Sigmoid colon (tissue), 3 donors: ENCODE measurements around the gene CRKL.

ENCODE experiments used
- POLR2A ChIP-seq, 2 donors: fragments of 450-650 bp; IDR thresholded peaks; one replicate each; pipeline ENCODE4 v1.6.1; 2016; ENCODE audit warnings: antibody characterized with exemption in 2 of 2, mild to moderate bottlenecking in 2 of 2, moderate library complexity in 2 of 2
- TF ChIP-seq, protein P1 (sequence below), 4 experiments: fragments of 450-650 bp in 3 of 4; fragments of 200-600 bp in 1 of 4; IDR thresholded peaks; one replicate each; pipeline ENCODE4 v1.5.1; 2016 to 2019; ENCODE audit warnings: antibody characterized with exemption in 4 of 4, mild to moderate bottlenecking in 3 of 4, moderate library complexity in 2 of 4

DNA sequence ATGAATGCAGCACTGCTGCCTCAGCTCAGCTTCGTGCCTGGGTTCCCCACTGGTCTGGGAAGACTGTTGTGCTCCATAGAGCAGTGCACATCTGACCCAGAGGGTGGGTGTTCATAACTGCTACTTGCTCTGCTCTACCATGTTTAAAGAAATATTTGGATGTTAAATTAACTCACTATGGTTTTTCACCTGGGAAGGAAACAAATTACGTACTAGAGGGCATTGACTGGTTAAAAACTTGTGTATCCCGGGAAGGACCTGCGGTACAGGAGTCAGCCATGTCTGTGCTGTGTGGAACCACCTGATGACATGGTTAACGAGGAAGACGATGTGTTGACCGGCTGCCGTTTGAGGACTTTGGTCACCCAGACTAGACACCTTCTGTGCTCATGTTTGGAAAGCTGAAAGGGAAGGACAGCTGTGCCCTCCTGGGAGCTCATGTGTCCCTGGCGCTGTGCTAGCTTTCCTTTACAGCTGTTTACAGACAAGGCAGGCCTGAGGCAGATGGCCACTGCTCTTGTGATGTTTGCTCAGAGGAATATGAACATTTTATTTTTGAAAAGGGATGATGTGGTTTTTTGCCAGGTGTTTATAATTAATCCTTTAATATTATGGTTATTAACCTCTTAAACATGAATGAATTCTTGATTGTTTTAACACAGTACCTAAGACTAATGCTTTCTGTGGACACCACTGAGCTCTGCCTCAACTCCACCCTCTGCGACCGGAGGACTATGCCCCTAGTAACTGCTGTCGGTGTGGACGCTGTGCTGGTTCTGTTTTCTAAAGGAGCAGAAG is 35.5 kb downstream of the CRKL start:
- no peak for TF ChIP-seq POLR2A (IDR thresholded peaks at IDR 0.05)
- TF ChIP-seq, protein P1, sequence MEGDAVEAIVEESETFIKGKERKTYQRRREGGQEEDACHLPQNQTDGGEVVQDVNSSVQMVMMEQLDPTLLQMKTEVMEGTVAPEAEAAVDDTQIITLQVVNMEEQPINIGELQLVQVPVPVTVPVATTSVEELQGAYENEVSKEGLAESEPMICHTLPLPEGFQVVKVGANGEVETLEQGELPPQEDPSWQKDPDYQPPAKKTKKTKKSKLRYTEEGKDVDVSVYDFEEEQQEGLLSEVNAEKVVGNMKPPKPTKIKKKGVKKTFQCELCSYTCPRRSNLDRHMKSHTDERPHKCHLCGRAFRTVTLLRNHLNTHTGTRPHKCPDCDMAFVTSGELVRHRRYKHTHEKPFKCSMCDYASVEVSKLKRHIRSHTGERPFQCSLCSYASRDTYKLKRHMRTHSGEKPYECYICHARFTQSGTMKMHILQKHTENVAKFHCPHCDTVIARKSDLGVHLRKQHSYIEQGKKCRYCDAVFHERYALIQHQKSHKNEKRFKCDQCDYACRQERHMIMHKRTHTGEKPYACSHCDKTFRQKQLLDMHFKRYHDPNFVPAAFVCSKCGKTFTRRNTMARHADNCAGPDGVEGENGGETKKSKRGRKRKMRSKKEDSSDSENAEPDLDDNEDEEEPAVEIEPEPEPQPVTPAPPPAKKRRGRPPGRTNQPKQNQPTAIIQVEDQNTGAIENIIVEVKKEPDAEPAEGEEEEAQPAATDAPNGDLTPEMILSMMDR (IDR thresholded peaks at IDR 0.05), result no peak
